Mesenchymal stem cell (in vitro differentiated cells and primary cell): Measurements from ENCODE around the gene SCLY.

ENCODE experiments used
- DNase-seq: peaks from one replicate; pipeline ENCODE4 v3.0.0-alpha.2; 2013
- H2AFZ ChIP-seq: one replicate; pipeline ENCODE4 v1.6.1; 2013; ENCODE audit warnings: low read depth, mild to moderate bottlenecking, control low read depth, inconsistent platforms, low read length, moderate library complexity
- H2AK5ac ChIP-seq: 2 replicates; pipeline ENCODE4 v1.6.1; 2013; ENCODE audit warnings: low read length, moderate library complexity, mild to moderate bottlenecking, inconsistent platforms; ENCODE audit not compliant: severe bottlenecking
- H2BK120ac ChIP-seq: one replicate; pipeline ENCODE4 v1.6.1; 2013; ENCODE audit warnings: low read depth, mild to moderate bottlenecking, inconsistent platforms, low read length, moderate library complexity
- H2BK12ac ChIP-seq, 2 experiments: one replicate each; pipeline ENCODE4 v1.6.1; 2013; ENCODE audit warnings: inconsistent platforms in 2 of 2, low read length in 2 of 2, mild to moderate bottlenecking in 2 of 2, moderate library complexity in 2 of 2, control low read depth in 1 of 2
- H2BK15ac ChIP-seq: one replicate; pipeline ENCODE4 v1.6.1; 2013; ENCODE audit warnings: mild to moderate bottlenecking, low read depth, inconsistent platforms; ENCODE audit not compliant: poor library complexity, severe bottlenecking
- H2BK5ac ChIP-seq: 2 replicates; pipeline ENCODE4 v1.6.1; 2013; ENCODE audit warnings: low read depth, mild to moderate bottlenecking, low read length, control low read depth, inconsistent platforms; ENCODE audit not compliant: poor library complexity, severe bottlenecking
- H3K14ac ChIP-seq, 2 experiments: one replicate each; pipeline ENCODE4 v1.6.1; 2013; ENCODE audit warnings: inconsistent platforms in 2 of 2, low read length in 2 of 2, control low read depth in 1 of 2, mild to moderate bottlenecking in 1 of 2, moderate library complexity in 1 of 2
- H3K18ac ChIP-seq, 2 experiments: one replicate each; pipeline ENCODE4 v1.6.1; 2013; ENCODE audit warnings: inconsistent platforms in 2 of 2, low read length in 2 of 2, control low read depth in 1 of 2, low read depth in 1 of 2, mild to moderate bottlenecking in 1 of 2
- H3K23ac ChIP-seq, 2 experiments: one replicate each; pipeline ENCODE4 v1.6.1; 2013; ENCODE audit warnings: inconsistent platforms in 2 of 2, low read length in 2 of 2, mild to moderate bottlenecking in 2 of 2, moderate library complexity in 2 of 2, control low read depth in 1 of 2
- H3K27ac ChIP-seq: 2 replicates; pipeline ENCODE4 v1.5.1; 2013; ENCODE audit warnings: mild to moderate bottlenecking, moderate library complexity, low read length, control low read depth, inconsistent platforms; ENCODE audit not compliant: poor library complexity, severe bottlenecking
- H3K27me3 ChIP-seq, 2 experiments: 2 replicates each; pipeline versions ENCODE4 v1.6.1 to v1.7.0; 2013; ENCODE audit warnings: low read length in 2 of 2, mild to moderate bottlenecking in 2 of 2, moderate library complexity in 2 of 2, control low read depth in 1 of 2, inconsistent platforms in 1 of 2; ENCODE audit not compliant: control insufficient read depth in 1 of 2, insufficient read depth in 1 of 2
- H3K36me3 ChIP-seq, 2 experiments: 2 replicates each; pipeline versions ENCODE4 v1.6.1 to v1.7.0; 2013; ENCODE audit warnings: low read length in 2 of 2, control low read depth in 1 of 2, inconsistent platforms in 1 of 2, low read depth in 1 of 2, mild to moderate bottlenecking in 1 of 2; ENCODE audit not compliant: insufficient read depth in 2 of 2, control insufficient read depth in 1 of 2
- H3K4ac ChIP-seq, 2 experiments: one replicate each; pipeline ENCODE4 v1.6.1; 2013; ENCODE audit warnings: inconsistent platforms in 2 of 2, low read length in 2 of 2, mild to moderate bottlenecking in 2 of 2, moderate library complexity in 2 of 2, control low read depth in 1 of 2, low read depth in 1 of 2
- H3K4me1 ChIP-seq: 2 replicates; pipeline ENCODE4 v1.6.1; 2013; ENCODE audit warnings: low read depth, low read length, control low read depth; ENCODE audit not compliant: control insufficient read depth, insufficient read depth
- H3K4me2 ChIP-seq: 2 replicates; pipeline ENCODE4 v1.6.1; 2013; ENCODE audit warnings: low read length, mild to moderate bottlenecking, inconsistent platforms; ENCODE audit not compliant: poor library complexity, severe bottlenecking
- H3K4me3 ChIP-seq, 2 experiments: 2 replicates each; pipeline versions ENCODE4 v1.5.1 to v1.7.0; 2013; ENCODE audit warnings: low read length in 2 of 2, mild to moderate bottlenecking in 2 of 2, control low read depth in 1 of 2, low read depth in 1 of 2; ENCODE audit not compliant: insufficient read depth in 1 of 2
- H3K79me1 ChIP-seq: replicated peaks from 2 replicates; pipeline ENCODE4 v1.6.1; 2013; ENCODE audit warnings: mild to moderate bottlenecking, control low read depth, low read length, inconsistent platforms; ENCODE audit not compliant: poor library complexity, severe bottlenecking
- H3K9ac ChIP-seq: 2 replicates; pipeline ENCODE4 v1.7.0; 2013; ENCODE audit warnings: mild to moderate bottlenecking, low read length, moderate library complexity
- H3K9me3 ChIP-seq: 2 replicates; pipeline ENCODE4 v1.7.0; 2013; ENCODE audit warnings: mild to moderate bottlenecking, low read length; ENCODE audit not compliant: control insufficient read depth
- H4K8ac ChIP-seq: one replicate; pipeline ENCODE4 v1.6.1; 2013; ENCODE audit warnings: inconsistent platforms, mild to moderate bottlenecking, low read length, moderate library complexity
- H4K91ac ChIP-seq: one replicate; pipeline ENCODE4 v1.6.1; 2013; ENCODE audit warnings: mild to moderate bottlenecking, low read length, inconsistent platforms
- WGBS: methylation state at CpG from one replicate; pipeline ENCODE4 v1.1.7; 2013; ENCODE audit warnings: mixed read lengths; 5-methylcytosine and 5-hydroxymethylcytosine counted together

Gene SCLY

DNA sequence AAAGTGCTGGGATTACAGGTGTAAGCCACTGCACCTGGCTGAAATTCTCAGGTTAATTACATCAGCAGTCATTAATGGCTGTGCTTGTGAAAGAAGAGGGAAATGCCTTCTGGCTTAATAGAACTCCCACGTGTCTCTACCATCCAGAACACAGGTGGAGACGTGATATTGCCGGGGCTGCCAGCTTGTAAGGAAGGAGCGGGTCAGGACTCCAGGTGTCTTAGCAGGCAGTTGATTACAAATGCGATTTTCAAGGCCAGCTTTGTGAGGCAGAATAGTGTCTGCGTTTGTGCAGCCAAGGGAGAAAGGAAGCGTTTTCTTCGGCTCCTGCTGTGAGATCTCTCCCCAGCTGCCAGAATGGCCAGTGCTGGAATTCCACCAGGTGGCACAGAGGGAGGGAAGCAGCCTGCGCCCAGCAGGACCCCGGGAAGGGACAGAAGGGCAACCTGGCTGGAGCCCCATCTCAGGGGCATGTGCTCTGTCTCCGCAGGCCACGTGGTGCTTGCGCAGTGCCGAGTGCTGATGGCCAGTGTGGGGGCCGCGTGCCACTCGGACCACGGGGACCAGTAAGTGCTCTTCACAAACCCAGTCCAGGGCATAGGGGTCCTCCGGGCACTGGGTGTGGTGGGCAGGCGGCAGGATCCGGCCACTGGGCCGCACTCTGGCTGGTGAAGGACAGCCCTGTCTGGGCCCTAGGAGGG is 35.7 kb downstream of the SCLY start:
- no peak overlapping the region for H4K91ac ChIP-seq
- H3K27me3 ChIP-seq = no peaks in the 10 kb centered on the region
- H2AFZ ChIP-seq = no peak overlapping the region
- no peak overlapping the region for H3K18ac ChIP-seq
- H3K4me3 ChIP-seq = no peak overlapping the region
- H3K4ac ChIP-seq = no peak overlapping the region
- no peak overlapping the region for H3K14ac ChIP-seq
- peaks cover 42% of the 10 kb centered on the region for H3K4me1 ChIP-seq
- 94% methylated on average over 22 of the region's 22 CpGs for WGBS
- H2AK5ac ChIP-seq = peak overlapping the region; percentile 47
- DNase-seq = no peak
- H2BK5ac ChIP-seq = peak overlapping the region; percentile 40
- peaks cover 4 to 28% of the 10 kb centered on the region in 2 experiments for H3K36me3 ChIP-seq
- H3K9ac ChIP-seq = no peak overlapping the region
- H3K23ac ChIP-seq = no peak overlapping the region
- H2BK15ac ChIP-seq = no peak overlapping the region
- no peak overlapping the region for H4K8ac ChIP-seq
- no peaks in the 10 kb centered on the region for H3K79me1 ChIP-seq
- H3K27ac ChIP-seq = peak overlapping the region; percentile 14
- H2BK120ac ChIP-seq = no peak overlapping the region
- no peak overlapping the region for H2BK12ac ChIP-seq
- H3K4me2 ChIP-seq = no peak overlapping the region
- no peaks in the 10 kb centered on the region for H3K9me3 ChIP-seq

DNA sequence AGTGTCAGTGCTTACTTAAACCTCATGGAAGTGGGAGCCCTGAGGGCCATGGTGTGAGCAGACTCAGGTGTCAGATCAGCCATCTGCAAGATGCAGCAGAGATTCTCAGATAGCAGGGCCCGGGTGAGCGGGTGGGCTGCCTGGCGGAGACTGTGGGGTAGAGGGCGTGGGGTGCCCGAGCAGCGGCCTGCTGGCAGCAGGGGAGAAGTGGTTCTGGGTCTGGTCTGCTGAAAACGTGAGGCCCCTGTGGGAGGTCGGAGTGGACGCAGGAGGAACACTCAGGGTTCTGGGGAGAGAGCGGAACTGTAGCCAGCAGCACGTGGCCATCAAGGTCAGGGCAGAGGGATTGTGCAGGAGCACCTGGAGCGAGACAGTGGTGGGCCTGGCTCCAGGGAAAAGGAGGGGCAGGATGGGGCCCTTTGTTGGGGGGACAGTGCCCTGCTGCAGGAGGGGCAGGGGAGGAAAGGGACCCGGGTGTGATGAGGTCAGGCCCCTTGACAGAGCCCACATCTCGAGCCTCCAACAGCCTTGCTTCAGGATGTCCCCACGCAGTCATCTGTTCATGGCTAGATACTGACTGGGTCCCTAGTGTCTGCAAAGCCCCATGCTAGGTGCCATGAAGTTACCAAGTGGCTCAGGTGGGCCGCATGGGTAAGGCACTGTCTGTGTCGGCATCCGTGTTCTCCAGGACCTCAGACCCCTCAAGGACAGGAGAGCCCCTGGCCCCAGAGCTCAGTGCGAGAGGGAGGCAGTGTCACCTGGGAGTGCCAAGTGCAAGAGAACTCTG is 36.6 kb downstream of the SCLY start:
- no peak overlapping the region for H3K23ac ChIP-seq
- H3K36me3 ChIP-seq = peaks cover 4 to 22% of the 10 kb centered on the region in 2 experiments
- no peak overlapping the region for H3K4me2 ChIP-seq
- no peaks in the 10 kb centered on the region for H3K9me3 ChIP-seq
- H2AFZ ChIP-seq = no peak overlapping the region
- H2BK120ac ChIP-seq = no peak overlapping the region
- no peak overlapping the region for H4K8ac ChIP-seq
- peaks cover 0 to 3% of the 10 kb centered on the region in 2 experiments for H3K27me3 ChIP-seq
- WGBS = 85% methylated on average over 18 of the region's 19 CpGs
- no peak overlapping the region for H2BK15ac ChIP-seq
- H3K4me3 ChIP-seq = no peak overlapping the region
- no peak overlapping the region for H2AK5ac ChIP-seq
- H3K27ac ChIP-seq = no peak overlapping the region
- no peak overlapping the region for H3K9ac ChIP-seq
- H3K4me1 ChIP-seq = peaks cover 43% of the 10 kb centered on the region
- no peak for DNase-seq
- H4K91ac ChIP-seq = no peak overlapping the region
- H2BK12ac ChIP-seq = no peak overlapping the region
- H3K79me1 ChIP-seq = no peaks in the 10 kb centered on the region
- no peak overlapping the region for H3K4ac ChIP-seq
- no peak overlapping the region for H3K18ac ChIP-seq
- H2BK5ac ChIP-seq = no peak overlapping the region
- no peak overlapping the region for H3K14ac ChIP-seq

DNA sequence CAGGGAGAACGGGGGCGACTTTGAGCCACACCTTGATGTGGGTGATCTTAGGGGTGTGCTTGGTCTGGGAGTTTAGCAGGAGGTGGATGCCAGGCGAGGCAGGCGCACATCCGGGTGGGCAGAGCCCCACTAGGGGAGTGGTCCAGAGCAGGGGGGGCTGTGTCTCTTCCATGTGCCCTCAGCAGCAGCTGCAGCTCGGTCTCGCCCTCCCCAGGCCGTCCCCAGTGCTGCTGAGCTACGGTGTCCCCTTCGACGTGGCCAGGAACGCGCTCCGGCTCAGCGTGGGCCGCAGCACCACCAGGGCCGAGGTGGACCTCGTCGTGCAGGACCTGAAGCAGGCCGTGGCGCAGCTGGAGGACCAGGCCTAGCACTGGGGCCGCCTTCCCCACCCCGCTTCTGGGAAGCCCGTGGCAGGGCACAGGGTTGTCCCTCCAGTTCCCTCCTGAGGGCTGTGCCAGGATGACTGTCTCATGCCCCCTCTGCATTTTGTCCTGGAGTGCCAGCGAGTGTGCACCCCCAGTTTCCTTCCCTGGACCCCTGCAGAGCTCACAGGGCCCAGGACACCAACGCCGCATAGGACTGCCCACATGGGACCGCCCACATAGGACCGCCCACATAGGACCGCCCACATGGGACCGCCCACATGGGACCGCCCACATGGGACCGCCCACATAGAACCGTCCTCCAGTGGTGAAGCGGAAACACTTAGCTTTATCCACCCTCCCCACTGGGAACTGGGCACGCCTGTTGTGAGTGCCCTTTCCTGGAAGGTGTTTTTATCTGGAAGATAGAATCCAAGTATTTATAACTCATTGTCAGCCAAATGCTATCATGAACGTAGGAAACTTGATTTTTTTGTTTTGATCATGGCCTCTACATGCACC is 37.4 kb downstream of the SCLY start:
- Histone ChIP-seq H3K18ac (no peak overlapping the region), H2BK12ac (peak overlapping the region in 1 of 2 experiments; percentile 10), H3K4me2 (peak overlapping the region; percentile 55), H2BK5ac (no peak overlapping the region), H2BK120ac (no peak overlapping the region), H3K4ac (no peak overlapping the region), H3K27me3 (peaks cover 0 to 7% of the 10 kb centered on the region in 2 experiments), H2AK5ac (peak overlapping the region; percentile 33), H3K79me1 (no peaks in the 10 kb centered on the region), H3K9me3 (no peaks in the 10 kb centered on the region), H3K9ac (no peak overlapping the region), H3K4me3 (peak overlapping the region in 1 of 2 experiments; percentile 11), H2BK15ac (no peak overlapping the region), H3K27ac (peak overlapping the region; percentile 85), H3K14ac (no peak overlapping the region), H3K36me3 (peaks cover 4 to 14% of the 10 kb centered on the region in 2 experiments), H3K4me1 (peaks cover 45% of the 10 kb centered on the region), H3K23ac (no peak overlapping the region), H4K91ac (peak overlapping the region; percentile 25), H2AFZ (no peak overlapping the region), H4K8ac (no peak overlapping the region)
- DNase-seq = peak; percentile 68
- WGBS = 88% methylated on average over 36 of the region's 37 CpGs
